IPS-11a (cell line): ENCODE results near the gene RSKR.
"Not testable (repeated sequence)": the region's sequence is repeated elsewhere in the genome, so short reads cannot be mapped to it uniquely, and the experiment has no call there.

Experiments used
- H3K4me3 ChIP-seq: one replicate; pipeline ENCODE4 v1.5.1; 2013; ENCODE audit warnings: low read depth, low read length, control low read depth

The RSKR gene

GRCh38 chr17:28613931-28614381 is at the start of gene RSKR:
Gene RSKR, minus strand, starts transcription at chr17:28614185. Its CDS starts 24 bp downstream, at chr17:28614161.
- H3K4me3 ChIP-seq, result no peak within 1 kb of the TSS

GRCh38 chr17:28663723-28664122 is 49.7 kb upstream of the RSKR start:
- H3K4me3 ChIP-seq, result no peak overlapping the region

- H3K4me3 ChIP-seq, result peak overlapping the region; percentile 97
Observed at GRCh38 chr17:28662527-28662829, 48.5 kb upstream of the RSKR start.

GRCh38 chr17:28661635-28662526 is 47.9 kb upstream of the RSKR start, which contains the start of the genes SDF2 and SUPT6H:
Gene SDF2, minus strand, starts transcription at chr17:28661906. Its CDS starts 30 bp downstream, at chr17:28661876.
Gene SUPT6H, plus strand, starts transcription at chr17:28662205. Its CDS starts 11,197 bp downstream, at chr17:28673402.
- peak within 1 kb of the TSS; percentile 97 for H3K4me3 ChIP-seq

GRCh38 chr17:28659497-28659881 is 45.5 kb upstream of the RSKR start:
- not testable (repeated sequence) for H3K4me3 ChIP-seq

- H3K4me3 ChIP-seq, result not testable (repeated sequence)
Observed at GRCh38 chr17:28658766-28659496, 44.9 kb upstream of the RSKR start.

- H3K4me3 ChIP-seq, result not testable (repeated sequence)
Observed at GRCh38 chr17:28658342-28658741, 44.4 kb upstream of the RSKR start.

GRCh38 chr17:28657756-28658155 is 43.8 kb upstream of the RSKR start:
- no peak overlapping the region for H3K4me3 ChIP-seq

GRCh38 chr17:28655160-28655559 is 41.2 kb upstream of the RSKR start:
- no peak overlapping the region for H3K4me3 ChIP-seq

- H3K4me3 ChIP-seq, result no peak overlapping the region
Observed at GRCh38 chr17:28648698-28649097, 34.7 kb upstream of the RSKR start.

GRCh38 chr17:28646039-28646754 is 32.2 kb upstream of the RSKR start:
- no peak overlapping the region for H3K4me3 ChIP-seq

- H3K4me3 ChIP-seq, result peak overlapping the region; percentile 65
Observed at GRCh38 chr17:28645576-28645939, 31.6 kb upstream of the RSKR start.

- H3K4me3 ChIP-seq, result peak within 1 kb of the TSS; percentile 97
Observed at GRCh38 chr17:28644787-28645575, 31.0 kb upstream of the RSKR start, which contains the start of gene BLTP2. Gene BLTP2, minus strand, starts transcription at chr17:28645158. Its CDS starts 102 bp downstream, at chr17:28645056.

GRCh38 chr17:28643983-28644786 is 30.2 kb upstream of the RSKR start:
- peak overlapping the region; percentile 97 for H3K4me3 ChIP-seq

GRCh38 chr17:28641579-28641978 is 27.6 kb upstream of the RSKR start:
- no peak overlapping the region for H3K4me3 ChIP-seq

- no peak overlapping the region for H3K4me3 ChIP-seq
Observed at GRCh38 chr17:28635506-28635905, 21.5 kb upstream of the RSKR start.

GRCh38 chr17:28634206-28634865 is 20.4 kb upstream of the RSKR start:
- H3K4me3 ChIP-seq, result no peak overlapping the region

- no peak overlapping the region for H3K4me3 ChIP-seq
Observed at GRCh38 chr17:28626818-28627217, 12.8 kb upstream of the RSKR start.

- H3K4me3 ChIP-seq, result no peak overlapping the region
Observed at GRCh38 chr17:28624148-28624547, 10.2 kb upstream of the RSKR start.
